ENCODE results near the gene AFF3.

GRCh38 chr2:99819766-99820165, 322.6 kb downstream of the AFF3 start:
- TF ChIP-seq CTCF (IDR thresholded peaks at IDR 0.05; ENCODE audit: low read length) (no peak; the same call in 1 of the 2 replicates), EZH2 (IDR thresholded peaks at IDR 0.05; ENCODE audit: borderline replicate concordance, low read length) (no peak)

Measured in OCI-LY1 (cell line).